ENCODE data around the gene PLAC8.
"Not testable (repeated sequence)": the region's sequence is repeated elsewhere in the genome, so short reads cannot be mapped to it uniquely, and the experiment has no call there.

The PLAC8 gene

GRCh38 chr4:83062739-83063138 lies 51.8 kb downstream of the PLAC8 start:
- DNase-seq = no peak

DNA sequence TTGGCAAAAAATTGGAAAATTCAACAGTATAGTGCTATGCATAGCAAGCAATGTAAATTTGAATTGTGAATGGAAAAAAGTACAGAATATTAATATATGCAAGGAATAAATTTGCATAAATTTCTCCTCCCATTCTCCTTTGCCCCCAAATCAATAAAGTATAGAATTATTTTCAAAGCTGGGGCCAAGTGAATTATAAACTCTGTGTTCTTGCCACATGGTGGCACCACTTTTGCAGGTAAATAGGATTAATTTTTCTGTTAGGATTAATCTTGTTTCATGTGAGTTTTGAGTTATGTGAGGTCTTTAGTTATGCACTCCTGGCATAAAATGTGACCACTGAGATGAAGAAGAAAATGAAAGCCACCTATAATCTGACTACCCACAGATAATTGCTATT lies 59.6 kb downstream of the PLAC8 start:
- no peak for DNase-seq

DNA sequence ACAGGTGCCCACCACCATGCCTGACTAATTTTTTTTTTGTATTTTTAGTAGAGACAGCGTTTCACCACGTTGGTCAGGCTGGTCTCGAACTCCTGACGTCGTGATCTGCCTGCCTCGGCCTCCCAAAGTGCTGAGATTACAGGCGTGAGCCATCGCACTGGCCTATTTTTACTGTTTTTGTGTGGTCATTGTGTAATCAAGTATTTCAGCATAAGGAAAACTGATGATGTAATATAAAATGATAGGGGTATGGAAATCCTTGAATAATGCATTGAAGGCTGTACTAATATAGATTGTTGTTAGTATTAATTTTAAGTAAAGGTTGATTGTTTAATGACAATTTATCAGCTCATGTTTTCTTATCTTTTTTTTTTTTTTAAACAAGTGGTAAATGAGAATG lies 65.7 kb downstream of the PLAC8 start:
- not testable (repeated sequence) for DNase-seq

DNA sequence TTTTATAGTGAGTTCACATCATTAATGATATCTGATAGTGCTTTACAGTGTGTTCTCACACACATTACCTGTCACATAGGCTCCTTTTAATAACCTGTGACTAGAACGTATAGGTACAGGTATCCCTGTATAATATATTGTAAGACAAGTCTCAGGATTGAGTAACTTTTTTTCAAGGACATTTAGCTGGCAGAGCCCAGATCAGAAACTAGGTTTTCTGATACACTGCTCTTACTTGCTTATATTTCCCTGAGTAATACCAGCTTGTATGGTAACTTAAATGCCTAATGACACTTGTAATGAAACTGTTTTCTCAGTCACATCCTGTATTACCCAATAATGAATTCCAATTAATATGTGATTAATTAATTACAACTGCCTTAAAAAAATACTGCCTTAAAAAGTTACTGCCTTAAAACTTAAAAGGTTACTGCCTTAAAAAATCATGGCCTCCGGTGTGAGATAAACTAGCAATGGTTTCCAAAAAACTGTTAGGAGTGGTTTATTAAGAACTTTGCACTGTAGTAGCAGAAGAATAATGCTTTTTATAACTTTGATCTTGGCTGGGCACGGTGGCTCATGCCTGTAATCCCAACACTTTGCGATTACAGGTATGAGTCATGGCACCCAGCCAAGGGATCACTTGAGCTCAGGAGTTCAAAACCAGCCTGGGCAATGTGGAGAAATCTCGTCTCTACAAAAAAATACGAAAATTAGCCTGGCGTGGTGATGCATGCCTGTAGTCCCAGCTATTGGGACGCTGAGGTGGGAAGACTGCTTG lies 67.6 kb downstream of the PLAC8 start:
- DNase-seq = no peak

- DNase-seq = no peak
Observed at GRCh38 chr4:83043801-83044407, 70.6 kb downstream of the PLAC8 start.

GRCh38 chr4:83043157-83043556 lies 71.4 kb downstream of the PLAC8 start:
- not testable (repeated sequence) for DNase-seq

GRCh38 chr4:83040269-83040668 lies 74.3 kb downstream of the PLAC8 start:
- DNase-seq = no peak
